PC-3 (cell line): ENCODE results near the gene BICDL2. TPM values are rescaled to one million over a fixed set of nuclear protein-coding genes. Genes with fewer than 3 reads are reported as not detected.

Experiments used
- ATAC-seq: fragments of 200-7000 bp; cut with Tn5 transposase; 2 replicates; pipeline ENCODE4 v1.9.1; 2020; ENCODE audit warnings: mild to moderate bottlenecking, moderate library complexity
- BruUV-seq: library from RNA; stranded (reverse); fragments of 400-500 nt; replicated peaks from 2 replicates; lab custom pipeline; 2021; lab: Mats Ljungman, UMichigan
- CTCF ChIA-PET: fragments of 300-600 bp; sonication (Branson Sonifier 250); formaldehyde crosslinking; loops from one replicate; lab custom pipeline; 2022; ENCODE audit warnings: antibody characterized with exemption; lab: Charles Lee
- POLR2A ChIA-PET: fragments of 300-600 bp; sonication (Branson Sonifier 250); formaldehyde crosslinking; loops from one replicate; lab custom pipeline; 2022; ENCODE audit warnings: antibody characterized with exemption; ENCODE audit not compliant: unreplicated experiment; lab: Charles Lee
- DNase-seq: peaks from one replicate; pipeline ENCODE4 v3.0.0-alpha.2; 2015
- H2AFZ ChIP-seq: fragments of 300-600 bp; sonication (generic); 2 replicates; pipeline ENCODE4 v1.6.0; 2016; ENCODE audit warnings: antibody characterized with exemption, low read length
- H3F3A ChIP-seq: fragments of 300-600 bp; sonication (generic); one replicate; pipeline ENCODE4 v1.6.0; 2017; ENCODE audit warnings: antibody characterized with exemption, low read length, control low read depth, mild to moderate bottlenecking; ENCODE audit not compliant: unreplicated experiment
- H3K27ac ChIP-seq: fragments of 300-600 bp; sonication (generic); 2 replicates; pipeline ENCODE4 v1.5.1; 2016; ENCODE audit warnings: mild to moderate bottlenecking, low read length
- H3K27me3 ChIP-seq: fragments of 300-600 bp; sonication (generic); 2 replicates; pipeline ENCODE4 v1.6.1; 2016; ENCODE audit warnings: low read length, mixed read lengths
- H3K36me3 ChIP-seq: fragments of 300-600 bp; sonication (generic); 2 replicates; pipeline ENCODE4 v1.6.1; 2016; ENCODE audit warnings: low read depth, mixed run types, low read length, mixed read lengths
- H3K4me1 ChIP-seq: fragments of 300-600 bp; sonication (generic); 2 replicates; pipeline ENCODE4 v1.5.1; 2016; ENCODE audit warnings: low read length; ENCODE audit not compliant: insufficient read depth
- H3K4me2 ChIP-seq: fragments of 300-600 bp; sonication (generic); 2 replicates; pipeline ENCODE4 v1.6.0; 2016; ENCODE audit warnings: low read length
- H3K4me3 ChIP-seq: fragments of 300-600 bp; sonication (generic); 2 replicates; pipeline ENCODE4 v1.5.1; 2016; ENCODE audit warnings: mild to moderate bottlenecking, low read length, mixed read lengths
- H3K79me2 ChIP-seq: fragments of 300-600 bp; sonication (generic); 2 replicates; pipeline ENCODE4 v1.6.1; 2017; ENCODE audit warnings: low read length, mixed read lengths
- H3K9ac ChIP-seq: fragments of 300-600 bp; sonication (generic); 2 replicates; pipeline ENCODE4 v1.6.0; 2016; ENCODE audit warnings: mild to moderate bottlenecking, low read length
- H3K9me2 ChIP-seq: fragments of 300-600 bp; sonication (generic); replicated peaks from 2 replicates; pipeline ENCODE4 v1.6.1; 2016; ENCODE audit warnings: mixed run types, low read length, mixed read lengths
- H3K9me3 ChIP-seq: fragments of 300-600 bp; sonication (generic); 2 replicates; pipeline ENCODE4 v1.6.1; 2016; ENCODE audit warnings: low read length, mixed read lengths
- H4K20me1 ChIP-seq: fragments of 300-600 bp; sonication (generic); 2 replicates; pipeline ENCODE4 v1.6.1; 2016; ENCODE audit warnings: low read length, mixed read lengths
- EZH2 ChIP-seq: fragments of 300-600 bp; sonication (generic); IDR thresholded peaks from one replicate; pipeline ENCODE4 v1.6.1; 2017; ENCODE audit warnings: antibody characterized with exemption, mild to moderate bottlenecking, low read length; ENCODE audit not compliant: unreplicated experiment
- EZH2phosphoT487 ChIP-seq: fragments of 300-600 bp; sonication (generic); IDR thresholded peaks from 2 replicates; pipeline ENCODE4 v1.6.1; 2018; ENCODE audit warnings: mild to moderate bottlenecking, antibody characterized with exemption, low read length, borderline replicate concordance
- intact Hi-C: fragments of 100-400 bp; cut with micrococcal nuclease; formaldehyde crosslinking; loops from 2 replicates; pipeline ENCODE4 v1.9.0; 2023
- total RNA-seq: library from RNA; depleted of rRNA; stranded (reverse); fragments of >200 nt; gene quantifications from 2 replicates; pipeline ENCODE4 v1.2.3, GENCODE V29; 2014
- TF ChIP-seq, protein P1 (sequence below): fragments of 300-600 bp; sonication (generic); conservative IDR thresholded peaks from 2 replicates; pipeline ENCODE4 v1.5.1; 2017; ENCODE audit warnings: antibody characterized with exemption, low read depth, mild to moderate bottlenecking, low read length

BICDL2 gene
- total RNA-seq, 1 experiment from 2014 or later, result 16.3 TPM

DNA sequence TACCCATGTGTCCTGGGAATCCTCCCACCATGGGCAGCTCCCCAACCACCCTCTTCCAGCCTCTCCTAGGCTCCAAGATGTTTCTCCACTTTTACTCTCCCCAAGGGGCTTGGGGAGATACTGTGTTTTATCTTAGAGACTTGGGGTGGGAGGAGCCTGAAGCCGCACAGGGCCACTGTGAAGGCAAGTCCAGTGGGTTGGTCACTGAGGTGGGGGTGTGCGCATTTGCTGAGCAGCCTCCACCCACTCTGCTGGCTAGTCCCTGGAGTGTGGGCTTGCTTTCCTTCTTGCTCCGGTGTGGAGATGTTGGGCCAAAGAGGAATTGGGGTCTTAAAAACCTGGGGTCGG, 28.1 kb downstream of the BICDL2 start:
- intact Hi-C loops, result no loop called here
- no peak overlapping the region for H3K4me3 ChIP-seq
- no peak overlapping the region for H2AFZ ChIP-seq
- BruUV-seq, result no TSS peak
- H3K4me2 ChIP-seq, result no peak overlapping the region
- no peak for DNase-seq
- H3K79me2 ChIP-seq, result 0 out of 2 replicates have a peak, but pooled peaks cover 3% of the 10 kb centered on the region
- H4K20me1 ChIP-seq, result no peaks in the 10 kb centered on the region
- H3F3A ChIP-seq, result no peaks in the 10 kb centered on the region
- no peak for ATAC-seq
- H3K9me2 ChIP-seq, result no peaks in the 10 kb centered on the region
- no peaks in the 10 kb centered on the region for H3K9me3 ChIP-seq
- TF ChIP-seq, protein P1, sequence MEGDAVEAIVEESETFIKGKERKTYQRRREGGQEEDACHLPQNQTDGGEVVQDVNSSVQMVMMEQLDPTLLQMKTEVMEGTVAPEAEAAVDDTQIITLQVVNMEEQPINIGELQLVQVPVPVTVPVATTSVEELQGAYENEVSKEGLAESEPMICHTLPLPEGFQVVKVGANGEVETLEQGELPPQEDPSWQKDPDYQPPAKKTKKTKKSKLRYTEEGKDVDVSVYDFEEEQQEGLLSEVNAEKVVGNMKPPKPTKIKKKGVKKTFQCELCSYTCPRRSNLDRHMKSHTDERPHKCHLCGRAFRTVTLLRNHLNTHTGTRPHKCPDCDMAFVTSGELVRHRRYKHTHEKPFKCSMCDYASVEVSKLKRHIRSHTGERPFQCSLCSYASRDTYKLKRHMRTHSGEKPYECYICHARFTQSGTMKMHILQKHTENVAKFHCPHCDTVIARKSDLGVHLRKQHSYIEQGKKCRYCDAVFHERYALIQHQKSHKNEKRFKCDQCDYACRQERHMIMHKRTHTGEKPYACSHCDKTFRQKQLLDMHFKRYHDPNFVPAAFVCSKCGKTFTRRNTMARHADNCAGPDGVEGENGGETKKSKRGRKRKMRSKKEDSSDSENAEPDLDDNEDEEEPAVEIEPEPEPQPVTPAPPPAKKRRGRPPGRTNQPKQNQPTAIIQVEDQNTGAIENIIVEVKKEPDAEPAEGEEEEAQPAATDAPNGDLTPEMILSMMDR, result no peak
- TF ChIP-seq EZH2phosphoT487, result no peak
- no peak overlapping the region for H3K9ac ChIP-seq
- POLR2A ChIA-PET, result interaction anchor here (2.4 kb wide), 1 partner anchor 12 kb away, joined by 18 read pairs; the partner anchor contains the start of gene TNFRSF12A
- peak overlapping the region; percentile 75 for H3K27ac ChIP-seq
- CTCF ChIA-PET, result no interaction called here
- H3K4me1 ChIP-seq, result peaks cover 35% of the 10 kb centered on the region
- H3K36me3 ChIP-seq, result no peaks in the 10 kb centered on the region
- no peaks in the 10 kb centered on the region for H3K27me3 ChIP-seq

DNA sequence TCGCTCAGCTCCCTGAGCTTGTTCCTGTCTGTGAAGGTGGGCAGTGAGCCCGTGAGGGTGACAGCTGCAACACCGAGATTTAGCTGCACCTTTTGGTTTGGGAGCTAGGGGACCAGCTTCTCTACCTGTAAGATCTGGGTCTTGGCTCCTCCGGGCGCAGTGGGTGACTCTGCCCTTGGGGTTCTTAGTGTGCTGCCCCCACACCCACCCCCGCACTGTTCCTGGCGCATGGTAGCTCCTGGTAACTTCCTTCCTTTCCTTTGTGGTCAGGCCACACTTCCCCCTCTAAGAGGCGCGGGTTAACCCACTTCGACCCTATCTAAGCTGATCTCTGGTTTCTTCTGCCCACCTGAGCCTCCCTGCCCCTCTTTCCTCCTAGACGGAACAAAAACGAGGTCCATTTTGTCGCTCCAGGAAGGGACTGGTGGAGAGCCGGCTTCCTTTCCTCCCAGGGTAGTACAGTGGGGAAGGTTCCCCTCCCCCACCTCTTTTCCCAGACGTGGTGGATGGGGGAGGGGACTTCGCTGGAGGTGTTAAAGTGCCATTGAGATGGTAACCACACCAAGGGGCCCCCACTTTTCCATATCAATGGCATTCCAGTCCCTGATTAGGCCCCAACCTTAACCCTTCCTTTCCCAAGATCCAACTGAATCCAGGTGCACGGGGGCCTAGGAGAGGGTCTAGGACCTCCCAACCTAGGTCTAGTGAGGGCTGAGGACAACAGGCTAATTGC, 28.6 kb downstream of the BICDL2 start:
- Histone ChIP-seq H4K20me1 (no peaks in the 10 kb centered on the region), H3K27ac (no peak overlapping the region), H3K4me2 (no peak overlapping the region), H3F3A (no peaks in the 10 kb centered on the region), H2AFZ (no peak overlapping the region), H3K9ac (no peak overlapping the region), H3K79me2 (0 out of 2 replicates have a peak, but pooled peaks cover 3% of the 10 kb centered on the region), H3K4me3 (no peak overlapping the region), H3K36me3 (no peaks in the 10 kb centered on the region), H3K4me1 (peaks cover 30% of the 10 kb centered on the region), H3K27me3 (no peaks in the 10 kb centered on the region), H3K9me3 (no peaks in the 10 kb centered on the region), H3K9me2 (no peaks in the 10 kb centered on the region)
- intact Hi-C loops, result no loop called here
- ATAC-seq (no peak), DNase-seq (no peak)
- ChIA-PET POLR2A (no interaction called here), CTCF (no interaction called here)
- no TSS peak for BruUV-seq
- TF ChIP-seq EZH2phosphoT487 (no peak), EZH2 (no peak)
- TF ChIP-seq, protein P1, result no peak
